Stimulated activated CD4-positive, alpha-beta T cell treated with anti-CD3 and anti-CD28 coated beads, Interleukin-15, amount 100 ng/mL, for 1 hour (primary cell): Measurements from ENCODE around the gene MT1G.
"Not testable (repeated sequence)": the region's sequence is repeated elsewhere in the genome, so short reads cannot be mapped to it uniquely, and the experiment has no call there.

Experiments used
- DNase-seq, 2 donors: peaks; one replicate each; pipeline ENCODE4 v3.0.0-alpha.2; 2020; ENCODE audit warnings: low read depth in 1 of 2, low spot score in 1 of 2

MT1G gene

DNA sequence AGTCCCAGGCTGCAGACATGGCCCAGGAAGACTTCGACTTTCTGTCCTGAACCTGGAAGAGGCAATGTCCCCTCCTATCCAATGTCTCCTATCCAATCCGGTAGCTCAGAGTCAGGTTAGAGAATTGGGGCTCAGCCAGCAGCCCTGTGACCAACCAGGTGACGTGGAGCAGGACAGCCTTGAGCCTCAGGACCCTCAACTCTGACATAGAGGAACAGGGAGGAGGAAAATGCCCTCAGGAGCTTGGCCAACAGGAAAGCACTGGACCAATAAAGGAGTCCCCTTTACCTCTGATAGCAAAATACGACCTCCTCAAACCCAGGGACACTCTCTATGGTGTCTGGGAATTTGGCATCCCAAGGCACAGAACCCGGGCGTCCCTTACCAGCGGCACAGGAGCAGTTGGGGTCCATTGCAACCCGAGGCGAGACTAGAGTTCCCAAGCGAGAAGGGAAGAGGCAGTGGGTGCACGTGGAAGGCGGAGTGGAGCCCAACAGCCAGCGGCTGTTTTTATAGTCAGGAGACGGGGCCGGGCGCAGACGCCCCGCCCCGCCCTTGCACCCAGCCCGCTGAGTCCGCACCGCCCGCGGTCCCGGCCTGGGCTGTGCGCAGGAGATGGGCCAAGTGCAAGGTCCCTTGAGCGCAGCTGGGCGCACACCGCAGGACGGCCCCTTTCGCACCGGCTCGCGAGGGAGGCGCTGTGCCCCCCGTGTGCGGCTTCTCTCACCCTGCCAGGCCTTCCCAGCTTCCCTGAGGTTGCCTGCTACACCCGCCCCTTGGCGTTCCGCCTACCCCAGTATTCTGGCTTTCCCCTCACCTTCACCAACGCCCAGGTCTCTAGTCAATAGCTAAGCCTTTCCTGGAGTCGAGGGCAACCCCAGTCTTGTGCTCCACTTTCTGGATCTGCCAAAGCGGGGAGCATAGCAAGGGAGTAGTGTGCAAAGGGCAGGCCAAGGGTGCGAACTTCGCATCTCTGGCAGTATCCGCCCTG is at the start of gene MT1G:
Gene MT1G (minus strand): TSS at position 485 of the 991 bp plus-strand sequence. CDS start 72 bp downstream, at position 413.
- no peak for DNase-seq

- DNase-seq: not testable (repeated sequence)
These were observed 49.7 kb upstream of the MT1G start for GRCh38 chr16:56717532-56717931.

DNA sequence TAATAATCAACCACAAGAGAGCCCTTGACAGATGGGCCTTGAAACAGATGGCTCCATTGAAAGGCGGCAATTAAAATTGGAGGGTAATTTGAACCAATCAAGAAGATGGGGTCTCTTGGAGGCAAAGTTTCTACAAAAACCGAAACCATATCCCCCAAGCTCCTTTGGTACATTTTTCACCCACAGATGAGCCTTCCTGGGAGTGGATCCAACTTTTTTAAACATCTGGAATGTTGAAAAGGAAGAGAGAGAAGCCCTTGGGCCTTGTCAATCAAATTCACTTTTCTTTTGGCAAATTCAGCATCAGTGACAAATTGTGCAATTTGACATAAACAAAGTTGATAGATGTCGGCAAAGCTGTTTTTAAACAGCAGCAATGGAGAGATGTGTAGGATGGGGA is 48.9 kb upstream of the MT1G start:
- no peak for DNase-seq

DNA sequence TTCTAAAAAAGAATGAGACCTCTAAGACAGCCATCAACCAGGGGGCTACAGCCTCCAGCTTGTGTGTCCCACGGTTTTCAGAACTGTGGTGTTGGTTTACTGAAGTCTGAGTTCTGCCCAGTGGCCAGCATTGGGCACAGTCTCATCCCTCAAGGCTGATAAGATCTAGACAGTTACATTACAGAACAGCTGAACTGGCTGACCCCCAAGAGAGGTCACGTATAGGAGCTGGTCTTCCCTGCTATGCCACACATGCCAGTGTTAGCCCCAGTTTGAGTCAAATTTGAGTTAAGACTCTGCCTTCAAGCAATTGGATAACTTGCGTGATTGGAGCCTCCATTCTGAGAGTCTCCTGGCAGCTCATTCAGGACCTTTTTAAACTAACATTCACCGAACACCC is 47.3 kb upstream of the MT1G start:
- no peak for DNase-seq

- no peak for DNase-seq
These were observed 45.9 kb upstream of the MT1G start for GRCh38 chr16:56713794-56714193.

- DNase-seq: no peak
These were observed 44.0 kb upstream of the MT1G start for GRCh38 chr16:56711862-56712261.

- DNase-seq: no peak
These were observed 42.4 kb upstream of the MT1G start for GRCh38 chr16:56710181-56710737.

GRCh38 chr16:56709443-56710040 is 41.7 kb upstream of the MT1G start:
- DNase-seq: no peak

DNA sequence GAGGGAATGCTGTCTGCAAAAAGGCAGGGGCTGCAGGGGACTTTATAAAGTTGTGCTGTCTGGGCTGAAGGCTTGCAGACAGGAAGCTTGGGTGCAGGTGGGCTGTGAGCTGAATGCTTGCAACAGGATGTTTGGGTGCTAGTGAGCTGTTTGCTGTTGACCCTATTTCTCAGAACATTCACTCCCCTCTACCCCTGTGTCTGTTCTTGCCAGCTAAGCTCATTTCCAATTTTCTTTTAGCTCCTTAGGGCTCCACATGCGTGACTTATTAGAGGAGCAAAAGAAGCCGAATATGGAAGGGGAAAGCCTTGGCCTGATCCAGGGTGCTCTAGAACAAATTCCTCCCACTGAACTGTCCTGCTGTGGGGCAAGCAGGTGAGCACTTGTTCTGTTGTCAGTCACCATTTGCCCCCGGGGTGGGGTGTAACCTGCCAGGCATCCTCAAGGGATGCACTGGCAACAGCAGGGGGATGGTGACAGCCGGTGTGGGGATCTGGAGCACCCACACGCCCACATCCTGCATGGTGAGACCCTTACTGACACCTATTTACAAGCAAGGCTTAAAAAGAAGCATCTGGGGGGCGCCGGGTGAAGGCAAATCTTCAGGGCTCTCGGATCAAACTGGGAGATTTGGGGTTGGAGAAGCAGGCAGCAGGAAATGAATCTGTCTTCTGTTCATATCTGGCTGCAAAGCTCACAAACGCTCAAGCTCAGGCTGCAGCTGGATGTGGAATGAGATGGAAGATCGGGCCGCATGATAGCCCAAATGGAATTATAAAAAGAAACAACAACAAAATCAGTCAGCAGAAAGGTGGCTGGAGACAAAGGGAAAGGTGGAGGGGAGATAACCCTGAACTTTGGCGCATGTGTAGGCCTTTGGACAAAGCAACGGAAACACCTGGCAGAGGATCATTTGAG is 40.9 kb upstream of the MT1G start:
- no peak for DNase-seq

GRCh38 chr16:56702836-56703235 is 35.0 kb upstream of the MT1G start:
- no peak for DNase-seq

- no peak for DNase-seq
These were observed 33.7 kb upstream of the MT1G start for GRCh38 chr16:56701534-56701933.

DNA sequence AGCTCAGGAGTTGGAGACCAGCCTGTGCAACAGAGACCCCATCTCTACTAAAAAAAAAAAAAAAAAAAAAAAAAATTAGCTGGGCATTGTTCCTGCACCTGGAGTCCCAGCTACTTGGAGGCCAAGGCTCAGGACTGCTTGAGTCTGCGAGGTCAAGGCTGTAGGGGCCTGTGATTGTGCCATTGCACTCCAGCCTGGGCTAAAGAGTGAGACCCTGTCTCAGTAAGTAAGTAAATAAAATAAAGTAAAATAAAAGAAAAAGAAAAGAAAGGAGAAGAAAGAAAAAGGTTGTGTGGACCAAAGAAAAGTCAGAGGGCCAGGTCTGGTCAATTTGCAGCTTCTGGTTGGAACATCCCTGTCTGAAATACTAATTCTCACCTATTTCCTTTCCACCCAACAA is 32.8 kb upstream of the MT1G start:
- DNase-seq: no peak

DNA sequence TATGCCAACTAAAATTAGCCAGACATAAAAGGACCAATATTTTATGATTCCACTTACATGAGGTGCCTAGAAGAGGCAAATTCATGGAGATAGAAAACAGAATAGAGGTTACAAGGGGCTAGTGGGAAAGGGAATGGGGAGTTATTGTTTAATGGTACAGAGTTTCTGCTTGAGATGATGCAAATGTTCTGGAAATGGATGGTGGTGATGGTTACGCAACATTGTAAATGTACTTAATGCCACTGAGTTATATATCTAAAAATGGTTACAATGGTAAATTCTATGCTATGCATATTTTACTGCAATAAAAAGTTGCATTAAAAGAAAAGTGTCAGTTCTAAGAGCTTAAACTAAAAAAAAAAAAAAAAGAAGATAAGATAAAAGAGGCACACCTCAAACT is 32.3 kb upstream of the MT1G start:
- no peak for DNase-seq

- no peak for DNase-seq
These were observed 29.7 kb upstream of the MT1G start for GRCh38 chr16:56697456-56698155.

GRCh38 chr16:56695246-56695645 is 27.4 kb upstream of the MT1G start:
- DNase-seq: no peak

- no peak for DNase-seq
These were observed 24.0 kb upstream of the MT1G start for GRCh38 chr16:56691885-56692284.

DNA sequence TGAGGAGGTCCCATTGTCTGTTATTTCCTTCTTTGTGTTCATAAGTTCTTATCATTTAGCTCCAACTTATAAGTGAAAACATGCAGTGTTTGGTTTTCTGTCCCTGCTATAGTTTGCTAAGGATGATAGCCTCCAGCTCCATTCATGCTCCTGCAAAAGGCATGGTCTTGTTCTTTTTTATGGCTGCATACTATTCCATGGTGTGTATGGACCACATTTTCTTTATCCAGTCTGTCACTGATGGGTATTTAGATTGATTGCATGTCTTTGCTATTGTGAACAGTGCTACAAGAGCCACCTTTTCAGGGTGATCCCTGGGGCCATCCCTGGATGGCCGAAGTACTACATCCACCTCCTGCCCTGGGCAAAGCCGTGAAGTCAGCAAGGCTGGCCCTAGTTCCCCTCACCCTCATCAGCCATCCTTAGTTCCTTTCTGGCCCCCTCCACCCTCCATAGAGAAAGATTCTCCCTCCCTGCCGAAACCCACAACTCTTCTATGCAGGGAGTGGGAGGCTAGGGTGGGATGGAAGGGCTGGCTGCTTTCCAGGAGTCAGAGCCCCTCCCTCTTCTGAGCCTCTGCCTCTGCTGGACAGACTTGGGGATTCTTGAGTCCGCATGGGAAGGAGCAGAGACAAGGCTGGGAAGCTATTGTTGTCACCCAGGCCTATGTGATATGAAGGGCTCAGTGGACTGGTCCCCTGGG is 22.7 kb upstream of the MT1G start:
- DNase-seq: no peak

- DNase-seq: no peak
These were observed 21.3 kb upstream of the MT1G start for GRCh38 chr16:56689171-56689570.

- no peak for DNase-seq
These were observed 20.9 kb upstream of the MT1G start for GRCh38 chr16:56688762-56689161.

GRCh38 chr16:56686758-56687157 is 18.9 kb upstream of the MT1G start:
- no peak for DNase-seq
